HG03354 (cell line): ENCODE results near the gene RAD51B.

ENCODE experiments used
- ATAC-seq: cut with Tn5 transposase; IDR thresholded peaks from one replicate; pipeline ENCODE4 v1.9.1; 2021; ENCODE audit warnings: mild to moderate bottlenecking; ENCODE audit not compliant: unreplicated experiment, poor library complexity, severe bottlenecking

The RAD51B gene

GRCh38 chr14:68592948-68593556 is 773.5 kb downstream of the RAD51B start:
- ATAC-seq, result no peak

- no peak for ATAC-seq
These were observed 774.4 kb downstream of the RAD51B start for GRCh38 chr14:68593806-68594536.

- ATAC-seq, result no peak
These were observed 775.3 kb downstream of the RAD51B start for GRCh38 chr14:68594737-68595380.

GRCh38 chr14:68596211-68596610 is 776.6 kb downstream of the RAD51B start:
- ATAC-seq, result no peak

- no peak for ATAC-seq
These were observed 777.1 kb downstream of the RAD51B start for GRCh38 chr14:68596701-68597100.

- ATAC-seq, result no peak
These were observed 778.5 kb downstream of the RAD51B start for GRCh38 chr14:68598089-68598488.

- no peak for ATAC-seq
These were observed 779.3 kb downstream of the RAD51B start for GRCh38 chr14:68598621-68599447.

GRCh38 chr14:68599896-68600610 is 780.5 kb downstream of the RAD51B start:
- ATAC-seq, result no peak

- ATAC-seq, result no peak
These were observed 782.9 kb downstream of the RAD51B start for GRCh38 chr14:68602507-68602906.

GRCh38 chr14:68603533-68604360 is 784.2 kb downstream of the RAD51B start:
- no peak for ATAC-seq

GRCh38 chr14:68604361-68604730 is 784.8 kb downstream of the RAD51B start:
- no peak for ATAC-seq

- no peak for ATAC-seq
These were observed 785.2 kb downstream of the RAD51B start for GRCh38 chr14:68604822-68605221.

- ATAC-seq, result no peak
These were observed 786.6 kb downstream of the RAD51B start for GRCh38 chr14:68606176-68606575.

- no peak for ATAC-seq
These were observed 787.1 kb downstream of the RAD51B start for GRCh38 chr14:68606644-68607043.

- ATAC-seq, result no peak
These were observed 787.7 kb downstream of the RAD51B start for GRCh38 chr14:68607081-68607866.

GRCh38 chr14:68607867-68608573 is 788.4 kb downstream of the RAD51B start:
- no peak for ATAC-seq

GRCh38 chr14:68608574-68608962 is 789.0 kb downstream of the RAD51B start:
- ATAC-seq, result no peak

- ATAC-seq, result no peak
These were observed 789.4 kb downstream of the RAD51B start for GRCh38 chr14:68609012-68609411.
